ENCODE data around the gene CCNF. TPM values are rescaled to one million over a fixed set of nuclear protein-coding genes. Genes with fewer than 3 reads are reported as not detected.

CCNF gene
- total and polyA plus RNA-seq, 10 of the 15 experiments (the other 5 are each of a cell fraction or from before 2014, with no cell fraction given): 4.0 to 63.2 (median 27.5) TPM

GRCh38 chr16:2447920-2448583 lies 18.8 kb downstream of the CCNF start:
- H3K4me3 ChIP-seq: no peak overlapping the region
- ATAC-seq (no peak), DNase-seq (ENCODE audit: low read depth, low spot score) (no peak), FAIRE-seq (no peak)
- no TSS peak for BruUV-seq (replicated peaks)
- H3K9ac ChIP-seq (ENCODE audit: control insufficient read depth, insufficient read depth, low read length): no peak overlapping the region
- no peak overlapping the region for H3K4me2 ChIP-seq (ENCODE audit: control insufficient read depth, insufficient read depth)
- in situ Hi-C loops (cut with MboI): no loop called here
- WGBS (ENCODE audit: insufficient coverage, insufficient replicate concordance, low lambda C conversion rate, missing lambda C conversion rate): 89% methylated on average over 11 of the region's 11 CpGs
- H3K27me3 ChIP-seq (replicated peaks in 1 of 2; ENCODE audit: control insufficient read depth in 2 of 2, insufficient read depth in 2 of 2, low read length in 1 of 2): no peaks in the 10 kb centered on the region
- ChIA-PET RAD21 (ENCODE audit: unreplicated experiment) (no interaction called here), POLR2A (no interaction called here), SMC1A (ENCODE audit: uncharacterized antibody, unreplicated experiment) (no interaction called here), CTCF (interaction anchor here (1.0 kb wide), 1 partner anchor 39 kb away, joined by 3 read pairs; no protein-coding TSS in a partner anchor)
- H2AFZ ChIP-seq (ENCODE audit: control insufficient read depth, low read depth, low read length): no peak overlapping the region
- H4K20me1 ChIP-seq (ENCODE audit: control insufficient read depth, insufficient read depth): no peaks in the 10 kb centered on the region
- H3K4me1 ChIP-seq (ENCODE audit: control insufficient read depth, insufficient read depth, low read length): no peaks in the 10 kb centered on the region
- no peaks in the 10 kb centered on the region for H3K79me2 ChIP-seq (ENCODE audit: control insufficient read depth, insufficient read depth, low read length)
- no peaks in the 10 kb centered on the region for H3K9me3 ChIP-seq (replicated peaks; ENCODE audit: control insufficient read depth, insufficient read depth, low read length)
- H3K36me3 ChIP-seq (ENCODE audit: control insufficient read depth in 2 of 2, insufficient read depth in 2 of 2, low read length in 1 of 2): peaks cover 38 to 55% of the 10 kb centered on the region in 2 experiments
- no peak for TF ChIP-seq TCF3 (IDR thresholded peaks at IDR 0.05; ENCODE audit: borderline replicate concordance, insufficient read depth, low read depth, low read length)
- H3K27ac ChIP-seq (ENCODE audit: control insufficient read depth, insufficient read depth): no peak overlapping the region
- intact Hi-C loops (cut with micrococcal nuclease; ENCODE audit: unreplicated experiment): no loop called here

DNA sequence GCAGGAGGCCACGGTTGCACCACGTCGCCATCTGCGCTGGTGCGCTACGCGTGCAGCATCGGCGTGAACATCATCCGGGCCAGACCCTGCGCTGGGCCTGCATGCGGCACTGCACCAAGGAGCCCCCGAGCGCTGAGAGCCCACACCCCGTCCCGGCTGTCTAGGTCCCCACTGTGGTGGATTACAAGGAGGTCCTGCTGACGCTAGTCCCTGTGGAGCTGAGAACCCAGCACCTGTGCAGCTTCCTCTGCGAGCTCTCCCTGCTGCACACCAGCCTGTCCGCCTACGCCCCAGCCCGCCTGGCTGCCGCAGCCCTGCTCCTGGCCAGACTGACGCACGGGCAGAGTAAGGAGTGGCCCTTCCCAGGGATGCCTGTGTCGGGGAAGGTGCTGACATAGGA lies 19.9 kb downstream of the CCNF start:
- 94% methylated on average over 18 of the region's 25 CpGs for WGBS (ENCODE audit: insufficient coverage, insufficient replicate concordance, low lambda C conversion rate, missing lambda C conversion rate)
- Histone ChIP-seq H3K4me3 (no peak overlapping the region), H3K27ac (ENCODE audit: control insufficient read depth, insufficient read depth) (no peak overlapping the region), H3K9ac (ENCODE audit: control insufficient read depth, insufficient read depth, low read length) (no peak overlapping the region), H3K4me1 (ENCODE audit: control insufficient read depth, insufficient read depth, low read length) (no peaks in the 10 kb centered on the region), H4K20me1 (ENCODE audit: control insufficient read depth, insufficient read depth) (no peaks in the 10 kb centered on the region), H2AFZ (ENCODE audit: control insufficient read depth, low read depth, low read length) (no peak overlapping the region), H3K36me3 (ENCODE audit: control insufficient read depth in 2 of 2, insufficient read depth in 2 of 2, low read length in 1 of 2) (peaks cover 32 to 59% of the 10 kb centered on the region in 2 experiments), H3K4me2 (ENCODE audit: control insufficient read depth, insufficient read depth) (no peak overlapping the region), H3K79me2 (ENCODE audit: control insufficient read depth, insufficient read depth, low read length) (no peaks in the 10 kb centered on the region), H3K27me3 (replicated peaks in 1 of 2; ENCODE audit: control insufficient read depth in 2 of 2, insufficient read depth in 2 of 2, low read length in 1 of 2) (no peaks in the 10 kb centered on the region), H3K9me3 (replicated peaks; ENCODE audit: control insufficient read depth, insufficient read depth, low read length) (no peaks in the 10 kb centered on the region)
- SMC1A ChIA-PET (ENCODE audit: uncharacterized antibody, unreplicated experiment): no interaction called here
- RAD21 ChIA-PET (ENCODE audit: unreplicated experiment): no interaction called here
- no peak for ATAC-seq
- DNase-seq (ENCODE audit: low read depth, low spot score): no peak
- CTCF ChIA-PET: interaction anchor here (1.0 kb wide), 1 partner anchor 38 kb away, joined by 3 read pairs; no protein-coding TSS in a partner anchor
- POLR2A ChIA-PET: no interaction called here
- no TSS peak for BruUV-seq (replicated peaks)
- no peak for FAIRE-seq
- in situ Hi-C loops (cut with MboI) (no loop called here), intact Hi-C loops (cut with micrococcal nuclease; ENCODE audit: unreplicated experiment) (no loop called here)
- peak; percentile 40; the same call in 1 of the 2 replicates for TF ChIP-seq POLR2A (IDR thresholded peaks at IDR 0.05; ENCODE audit: low read depth, low read length)
- TF ChIP-seq RBBP5 (conservative IDR thresholded peaks at IDR 0.05): no peak
